ENCODE measurements around the gene CRISP2.
A peak's percentile ranks its signal among the peaks of the same experiment; 100 is the strongest.
"Not testable (repeated sequence)": the region's sequence is repeated elsewhere in the genome, so short reads cannot be mapped to it uniquely, and the experiment has no call there.

The CRISP2 gene

DNA sequence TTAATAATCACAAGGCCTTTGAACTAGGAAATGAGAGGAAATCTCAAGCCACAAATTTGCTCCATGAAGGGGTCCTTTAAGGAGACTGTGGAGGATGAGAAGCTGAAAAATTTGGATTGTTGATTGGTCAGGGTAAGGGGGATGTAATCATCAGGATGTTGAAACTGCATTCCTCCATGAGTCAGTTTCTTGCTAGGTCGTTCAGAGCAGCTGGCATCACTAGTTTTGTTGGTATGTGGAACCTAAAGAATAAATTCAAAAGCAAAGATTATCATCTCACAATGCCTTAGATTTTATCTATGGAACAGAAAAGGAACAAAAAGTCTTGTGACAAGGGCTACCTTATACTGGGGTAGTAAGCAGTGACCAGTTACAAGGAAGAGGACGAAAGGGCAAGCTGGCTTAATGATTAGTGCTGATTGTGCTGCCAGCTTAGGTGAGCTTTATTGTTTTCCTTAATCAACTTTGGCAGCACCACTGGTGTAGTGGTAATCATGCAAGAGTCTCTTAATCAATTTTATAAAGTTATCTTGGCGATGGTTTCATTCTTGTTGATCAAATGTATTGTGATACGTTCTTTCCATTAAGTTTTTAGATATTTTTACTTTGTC, 36.6 kb downstream of the CRISP2 start:
- H3K4me3 ChIP-seq (ENCODE audit: low read length) = no peak overlapping the region
- peak; percentile 75 for DNase-seq (ENCODE audit: low read depth)
- no peak for TF ChIP-seq CTCF (conservative IDR thresholded peaks at IDR 0.05; ENCODE audit: low read depth, low read length)

GRCh38 chr6:49675816-49676215, 37.5 kb downstream of the CRISP2 start:
- no peak for TF ChIP-seq CTCF (conservative IDR thresholded peaks at IDR 0.05; ENCODE audit: low read depth, low read length)
- DNase-seq (ENCODE audit: low read depth) = no peak
- no peak overlapping the region for H3K4me3 ChIP-seq (ENCODE audit: low read length)

- no peak overlapping the region for H3K4me3 ChIP-seq (ENCODE audit: low read length)
- DNase-seq (ENCODE audit: low read depth) = peak; percentile 62
- no peak for TF ChIP-seq CTCF (conservative IDR thresholded peaks at IDR 0.05; ENCODE audit: low read depth, low read length)
Observed at GRCh38 chr6:49668083-49668511, 45.2 kb downstream of the CRISP2 start.

GRCh38 chr6:49666930-49667757, 46.2 kb downstream of the CRISP2 start:
- DNase-seq (ENCODE audit: low read depth) = no peak

DNA sequence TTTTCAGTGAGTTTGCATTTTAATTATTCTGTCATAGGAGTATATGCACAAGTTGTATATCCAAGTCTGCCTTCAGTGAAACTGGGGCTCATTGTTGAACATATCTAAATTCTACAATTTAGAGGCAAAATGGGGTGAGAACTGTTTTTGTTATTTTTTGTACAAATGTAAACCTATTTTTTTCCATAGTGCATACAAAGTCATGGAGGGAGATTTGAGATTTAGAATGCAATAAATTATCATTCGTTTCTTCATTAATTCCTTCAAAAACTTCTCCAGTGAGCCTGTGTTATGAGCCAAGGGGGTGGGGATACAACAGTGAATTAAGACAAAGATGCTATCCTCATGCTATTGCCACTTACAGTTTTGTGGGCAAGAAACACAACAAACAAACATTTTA, 46.9 kb downstream of the CRISP2 start:
- no peak overlapping the region for H3K4me3 ChIP-seq (ENCODE audit: low read length)
- no peak for DNase-seq (ENCODE audit: low read depth)
- no peak for TF ChIP-seq CTCF (conservative IDR thresholded peaks at IDR 0.05; ENCODE audit: low read depth, low read length)

More at GRCh38 chr6:49666930-49667757, 46.2 kb downstream of the CRISP2 start:
- H3K4me3 ChIP-seq (ENCODE audit: low read length) = no peak overlapping the region
- TF ChIP-seq CTCF (conservative IDR thresholded peaks at IDR 0.05; ENCODE audit: low read depth, low read length) = no peak

GRCh38 chr6:49664817-49665216, 48.5 kb downstream of the CRISP2 start:
- DNase-seq (ENCODE audit: low read depth) = no peak
- no peak for TF ChIP-seq CTCF (conservative IDR thresholded peaks at IDR 0.05; ENCODE audit: low read depth, low read length)
- no peak overlapping the region for H3K4me3 ChIP-seq (ENCODE audit: low read length)

DNA sequence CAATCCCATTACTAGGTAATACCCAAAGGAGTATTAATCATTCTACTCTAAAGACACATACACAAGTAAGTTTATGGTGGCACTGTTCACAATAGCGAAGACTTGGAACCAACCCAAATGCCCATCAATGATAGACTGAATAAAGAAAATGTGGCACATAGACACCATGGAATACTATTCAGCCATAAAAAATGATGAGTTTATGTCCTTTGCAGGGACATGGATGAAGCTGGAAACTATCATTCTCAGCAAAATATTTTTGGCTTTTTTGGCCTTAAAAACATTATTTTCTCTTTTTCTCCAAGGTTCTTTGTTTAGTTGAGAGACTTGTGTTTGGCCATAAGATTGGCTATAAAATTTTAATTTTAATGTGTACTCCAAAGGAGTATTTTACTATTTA, 49.3 kb downstream of the CRISP2 start:
- DNase-seq (ENCODE audit: low read depth) = not testable (repeated sequence)

More for the DNA sequence above, 49.3 kb downstream of the CRISP2 start:
- H3K4me3 ChIP-seq (ENCODE audit: low read length) = not testable (repeated sequence)
